Measurements from ENCODE around the gene EXOC3L4. TPM values are rescaled to one million over a fixed set of nuclear protein-coding genes. Genes with fewer than 3 reads are reported as not detected.

EXOC3L4 gene
- polyA plus RNA-seq, 1 donor (not counting 4 experiments of a cell fraction or from before 2014, with no cell fraction given): not detected

DNA sequence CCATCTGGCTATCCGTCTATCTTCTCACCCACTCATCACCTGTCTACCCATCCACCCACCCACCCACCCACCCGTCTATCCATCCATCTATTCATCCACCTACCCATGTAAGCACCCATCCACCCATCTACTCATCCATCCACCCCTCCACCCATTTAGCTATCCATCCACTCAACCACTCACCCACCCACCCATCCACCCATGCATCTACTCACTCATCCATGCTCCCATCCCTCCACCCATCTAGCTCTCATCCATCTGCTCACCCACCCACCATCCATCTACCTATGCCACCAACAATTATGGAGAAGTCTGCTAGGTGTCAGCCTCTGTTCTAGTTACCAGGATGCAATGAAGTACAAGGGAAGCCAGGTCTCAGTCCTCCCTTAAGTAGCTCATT is 39.9 kb downstream of the EXOC3L4 start:
- Histone ChIP-seq H3K9me1 (ENCODE audit: control insufficient read depth, extremely low read depth, insufficient read depth, low read length) (no peaks in the 10 kb centered on the region), H3K9ac (ENCODE audit: control insufficient read depth, extremely low read depth, insufficient read depth, low read length) (no peak overlapping the region), H3K27ac (ENCODE audit: control insufficient read depth, insufficient read depth, low read length) (no peak overlapping the region), H3K79me2 (ENCODE audit: control insufficient read depth, insufficient read depth, low read length) (no peaks in the 10 kb centered on the region), H3K4me3 (ENCODE audit: control insufficient read depth in 2 of 3, extremely low read depth in 1 of 3, insufficient read depth in 2 of 3, low read depth in 1 of 3, low read length in 3 of 3) (no peak overlapping the region), H3K36me3 (ENCODE audit: control insufficient read depth in 2 of 2, extremely low read depth in 1 of 2, insufficient read depth in 2 of 2, low read length in 2 of 2) (no peaks in the 10 kb centered on the region), H4K20me1 (ENCODE audit: control insufficient read depth, extremely low read depth, insufficient read depth, low read length) (no peaks in the 10 kb centered on the region), H3K27me3 (ENCODE audit: control insufficient read depth, extremely low read depth, insufficient read depth, low read length) (peaks cover 10% of the 10 kb centered on the region), H2AFZ (ENCODE audit: control insufficient read depth, low read length) (no peak overlapping the region), H3K4me1 (ENCODE audit: control insufficient read depth, extremely low read depth, insufficient read depth, low read length) (peaks cover 24% of the 10 kb centered on the region), H3K9me3 (ENCODE audit: control insufficient read depth, low read depth, low read length) (no peaks in the 10 kb centered on the region), H3K4me2 (ENCODE audit: control insufficient read depth, extremely low read depth, insufficient read depth, low read depth, low read length) (no peak overlapping the region)
- FAIRE-seq (no peak), DNase-seq (ENCODE audit: low read depth, low spot score) (no peak)
- dilution Hi-C loops (cut with MboI; ENCODE audit: extremely low pct_ligation_motif_present, low sequenced_read_pairs): no loop called here
- TF ChIP-seq EZH2 (IDR thresholded peaks at IDR 0.05; ENCODE audit: low read length): no peak
- TF ChIP-seq, protein P1, sequence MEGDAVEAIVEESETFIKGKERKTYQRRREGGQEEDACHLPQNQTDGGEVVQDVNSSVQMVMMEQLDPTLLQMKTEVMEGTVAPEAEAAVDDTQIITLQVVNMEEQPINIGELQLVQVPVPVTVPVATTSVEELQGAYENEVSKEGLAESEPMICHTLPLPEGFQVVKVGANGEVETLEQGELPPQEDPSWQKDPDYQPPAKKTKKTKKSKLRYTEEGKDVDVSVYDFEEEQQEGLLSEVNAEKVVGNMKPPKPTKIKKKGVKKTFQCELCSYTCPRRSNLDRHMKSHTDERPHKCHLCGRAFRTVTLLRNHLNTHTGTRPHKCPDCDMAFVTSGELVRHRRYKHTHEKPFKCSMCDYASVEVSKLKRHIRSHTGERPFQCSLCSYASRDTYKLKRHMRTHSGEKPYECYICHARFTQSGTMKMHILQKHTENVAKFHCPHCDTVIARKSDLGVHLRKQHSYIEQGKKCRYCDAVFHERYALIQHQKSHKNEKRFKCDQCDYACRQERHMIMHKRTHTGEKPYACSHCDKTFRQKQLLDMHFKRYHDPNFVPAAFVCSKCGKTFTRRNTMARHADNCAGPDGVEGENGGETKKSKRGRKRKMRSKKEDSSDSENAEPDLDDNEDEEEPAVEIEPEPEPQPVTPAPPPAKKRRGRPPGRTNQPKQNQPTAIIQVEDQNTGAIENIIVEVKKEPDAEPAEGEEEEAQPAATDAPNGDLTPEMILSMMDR (optimal IDR thresholded peaks at IDR 0.05 in 1 of 3, IDR thresholded peaks at IDR 0.05 in 1 of 3, conservative IDR thresholded peaks at IDR 0.05 in 1 of 3; ENCODE audit: extremely low read depth in 1 of 3, insufficient read depth in 2 of 3, low read length in 3 of 3): no peak

DNA sequence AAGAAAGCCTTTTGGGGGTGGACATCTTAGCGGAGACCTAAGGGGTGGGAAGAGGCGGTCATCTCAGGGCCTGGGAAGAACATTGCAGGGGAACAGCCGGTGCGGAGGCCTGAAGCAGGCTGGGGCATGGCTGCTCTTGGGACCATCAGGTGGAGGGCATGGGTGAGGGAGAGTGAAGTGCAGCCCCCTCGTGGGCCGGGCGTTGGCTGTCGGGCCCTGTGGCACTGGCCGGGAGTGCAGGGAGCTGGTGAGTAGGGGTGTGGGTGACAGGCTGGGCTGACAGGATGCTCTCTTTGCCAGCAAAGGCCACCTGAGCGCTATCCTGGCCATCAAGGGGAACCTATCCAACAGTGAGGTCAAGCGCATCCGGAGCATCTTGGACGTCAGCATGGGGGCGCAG is 40.4 kb downstream of the EXOC3L4 start:
- dilution Hi-C loops (cut with MboI; ENCODE audit: extremely low pct_ligation_motif_present, low sequenced_read_pairs): no loop called here
- no peak for TF ChIP-seq EZH2 (IDR thresholded peaks at IDR 0.05; ENCODE audit: low read length)
- TF ChIP-seq, protein P1 (optimal IDR thresholded peaks at IDR 0.05 in 1 of 3, IDR thresholded peaks at IDR 0.05 in 1 of 3, conservative IDR thresholded peaks at IDR 0.05 in 1 of 3; ENCODE audit: extremely low read depth in 1 of 3, insufficient read depth in 2 of 3, low read length in 3 of 3): no peak
- Histone ChIP-seq H3K4me2 (ENCODE audit: control insufficient read depth, extremely low read depth, insufficient read depth, low read depth, low read length) (no peak overlapping the region), H3K4me1 (ENCODE audit: control insufficient read depth, extremely low read depth, insufficient read depth, low read length) (peaks cover 19% of the 10 kb centered on the region), H3K9me1 (ENCODE audit: control insufficient read depth, extremely low read depth, insufficient read depth, low read length) (no peaks in the 10 kb centered on the region), H3K27me3 (ENCODE audit: control insufficient read depth, extremely low read depth, insufficient read depth, low read length) (peaks cover 14% of the 10 kb centered on the region), H2AFZ (ENCODE audit: control insufficient read depth, low read length) (no peak overlapping the region), H3K36me3 (ENCODE audit: control insufficient read depth in 2 of 2, extremely low read depth in 1 of 2, insufficient read depth in 2 of 2, low read length in 2 of 2) (no peaks in the 10 kb centered on the region), H3K4me3 (ENCODE audit: control insufficient read depth in 2 of 3, extremely low read depth in 1 of 3, insufficient read depth in 2 of 3, low read depth in 1 of 3, low read length in 3 of 3) (no peak overlapping the region), H3K79me2 (ENCODE audit: control insufficient read depth, insufficient read depth, low read length) (no peaks in the 10 kb centered on the region), H4K20me1 (ENCODE audit: control insufficient read depth, extremely low read depth, insufficient read depth, low read length) (no peaks in the 10 kb centered on the region), H3K9me3 (ENCODE audit: control insufficient read depth, low read depth, low read length) (no peaks in the 10 kb centered on the region), H3K9ac (ENCODE audit: control insufficient read depth, extremely low read depth, insufficient read depth, low read length) (no peak overlapping the region), H3K27ac (ENCODE audit: control insufficient read depth, insufficient read depth, low read length) (no peak overlapping the region)
- DNase-seq (ENCODE audit: low read depth, low spot score): no peak
- FAIRE-seq: no peak
